PFSK-1 (cell line): ENCODE measurements around the gene PRDM16.

ENCODE experiments used
- FOXP2 ChIP-seq: optimal IDR thresholded peaks from 2 replicates; pipeline ENCODE3; 2011; ENCODE audit warnings: borderline replicate concordance, control low read depth, inconsistent platforms; ENCODE audit not compliant: insufficient read depth; ENCODE audit errors: extremely low read length, extremely low read depth
- POLR2AphosphoS5 ChIP-seq: IDR thresholded peaks from 2 replicates; pipeline ENCODE4 v1.6.1; 2012; ENCODE audit warnings: low read depth, mild to moderate bottlenecking, control low read depth, low read length, moderate library complexity
- REST ChIP-seq, 2 experiments: IDR thresholded peaks; 2 replicates each; pipeline versions ENCODE4 v1.6.1 to v1.8.0; 2011 to 2012; ENCODE audit warnings: low read depth in 2 of 2, low read length in 2 of 2, control low read depth in 1 of 2, inconsistent platforms in 1 of 2, mild to moderate bottlenecking in 1 of 2, moderate library complexity in 1 of 2; ENCODE audit not compliant: insufficient read depth in 1 of 2
- SIN3A ChIP-seq: IDR thresholded peaks from 2 replicates; pipeline ENCODE4 v1.6.1; 2012; ENCODE audit warnings: mild to moderate bottlenecking, low read length, moderate library complexity, borderline replicate concordance; ENCODE audit not compliant: insufficient read depth
- TAF1 ChIP-seq: IDR thresholded peaks from 2 replicates; pipeline ENCODE4 v1.6.1; 2012; ENCODE audit warnings: low read length, control low read depth, borderline replicate concordance; ENCODE audit not compliant: insufficient read depth

Gene PRDM16

GRCh38 chr1:3114131-3114744, 45.2 kb downstream of the PRDM16 start:
- TF ChIP-seq TAF1 (no peak), POLR2AphosphoS5 (no peak), SIN3A (no peak), REST (IDR thresholded peaks at IDR 0.05; ENCODE audit: insufficient read depth in 1 of 2, low read depth in 2 of 2, low read length in 2 of 2) (no peak), FOXP2 (no peak)

- TF ChIP-seq TAF1 = no peak
- no peak for TF ChIP-seq SIN3A
- no peak for TF ChIP-seq FOXP2
- no peak for TF ChIP-seq POLR2AphosphoS5
- TF ChIP-seq REST (IDR thresholded peaks at IDR 0.05; ENCODE audit: insufficient read depth in 1 of 2, low read depth in 2 of 2, low read length in 2 of 2) = no peak
Measured at GRCh38 chr1:3114846-3115245, 45.8 kb downstream of the PRDM16 start.

GRCh38 chr1:3115275-3116149, 46.5 kb downstream of the PRDM16 start:
- TF ChIP-seq REST (IDR thresholded peaks at IDR 0.05; ENCODE audit: insufficient read depth in 1 of 2, low read depth in 2 of 2, low read length in 2 of 2) (no peak), SIN3A (no peak), POLR2AphosphoS5 (no peak), FOXP2 (no peak), TAF1 (no peak)

- TF ChIP-seq TAF1 (no peak), SIN3A (no peak), REST (IDR thresholded peaks at IDR 0.05; ENCODE audit: insufficient read depth in 1 of 2, low read depth in 2 of 2, low read length in 2 of 2) (no peak), FOXP2 (no peak), POLR2AphosphoS5 (no peak)
Measured at GRCh38 chr1:3116150-3116510, 47.1 kb downstream of the PRDM16 start.
